SK-N-SH (cell line): ENCODE measurements around the gene FAM83E. TPM values are rescaled to one million over a fixed set of nuclear protein-coding genes. Genes with fewer than 3 reads are reported as not detected.

Experiments used
- CTCF ChIA-PET: fragments of 300-600, 350-600 bp; formaldehyde crosslinking; extraction: SDS; loops from one replicate; lab custom pipeline; 2021; lab: Yijun Ruan, JAX
- POLR2A ChIA-PET: fragments of 350-600 bp; sonication (Branson Sonifier 250); formaldehyde crosslinking; extraction: SDS; loops from one replicate; lab custom pipeline; 2020; ENCODE audit warnings: antibody characterized with exemption, inconsistent platforms; lab: Yijun Ruan, JAX
- DNase-seq: peaks from one replicate; pipeline ENCODE4 v3.0.0; 2012
- H2AFZ ChIP-seq: fragments of 200-600 bp; sonication (generic); 2 replicates; pipeline ENCODE4 v1.8.1; 2016; ENCODE audit warnings: antibody characterized with exemption, mild to moderate bottlenecking, low read depth
- H3F3A ChIP-seq: fragments of 200-600 bp; sonication (generic); replicated peaks from 2 replicates; pipeline ENCODE3; 2016; ENCODE audit warnings: antibody characterized with exemption, mild to moderate bottlenecking; ENCODE audit not compliant: insufficient read depth
- H3K27ac ChIP-seq, 2 experiments: fragments of 200-500 bp in 1 of 2; fragments of 200-600 bp in 1 of 2; sonication (Bioruptor generic) in 1 of 2; sonication (generic), shearing (Covaris generic) in 1 of 2; 2 replicates each; pipeline versions ENCODE4 v1.5.1 to v1.6.1; 2014 to 2016; ENCODE audit warnings: low read depth in 2 of 2, inconsistent platforms in 1 of 2, low read length in 1 of 2, mild to moderate bottlenecking in 1 of 2, mixed read lengths in 1 of 2
- H3K27me3 ChIP-seq: fragments of 200-600 bp; sonication (generic), shearing (Covaris generic); 2 replicates; pipeline ENCODE4 v1.6.1; 2016; ENCODE audit warnings: mixed run types; ENCODE audit not compliant: insufficient read depth
- H3K36me3 ChIP-seq, 2 experiments: fragments of 200-500 bp in 1 of 2; fragments of 200-600 bp in 1 of 2; sonication (Bioruptor generic) in 1 of 2; sonication (generic) in 1 of 2; replicated peaks in 1 of 2; 2 replicates each; pipeline versions ENCODE3 to v1.5.1; 2014 to 2016; ENCODE audit warnings: low read length in 1 of 2, mild to moderate bottlenecking in 1 of 2; ENCODE audit not compliant: insufficient read depth in 2 of 2, control insufficient read depth in 1 of 2
- H3K4me1 ChIP-seq, 2 experiments: fragments of 200-500 bp in 1 of 2; fragments of 200-600 bp in 1 of 2; sonication (Bioruptor generic) in 1 of 2; sonication (generic), shearing (Covaris generic) in 1 of 2; 2 replicates each; pipeline versions ENCODE4 v1.5.1 to v1.6.1; 2014 to 2016; ENCODE audit warnings: low read depth in 1 of 2, low read length in 1 of 2, mixed run types in 1 of 2; ENCODE audit not compliant: insufficient read depth in 2 of 2, control insufficient read depth in 1 of 2
- H3K4me2 ChIP-seq: fragments of 200-600 bp; sonication (generic), shearing (Covaris generic); 2 replicates; pipeline ENCODE4 v1.6.1; 2017; ENCODE audit warnings: mixed run types
- H3K4me3 ChIP-seq, 2 experiments: fragments of 200-500 bp in 1 of 2; fragments of 200-600 bp in 1 of 2; sonication (Bioruptor generic) in 1 of 2; sonication (generic), shearing (Covaris generic) in 1 of 2; 2 replicates each; pipeline versions ENCODE4 v1.5.1 to v1.8.1; 2014 to 2016; ENCODE audit warnings: low read depth in 2 of 2, inconsistent platforms in 1 of 2, low read length in 1 of 2, mild to moderate bottlenecking in 1 of 2, mixed read lengths in 1 of 2, moderate library complexity in 1 of 2
- H3K79me2 ChIP-seq: fragments of 200-600 bp; sonication (generic); 2 replicates; pipeline ENCODE4 v1.8.1; 2017; ENCODE audit warnings: mild to moderate bottlenecking; ENCODE audit not compliant: insufficient read depth
- H3K9ac ChIP-seq: fragments of 200-600 bp; sonication (generic); 2 replicates; pipeline ENCODE4 v1.6.1; 2017; ENCODE audit warnings: mixed run types
- H3K9me2 ChIP-seq: fragments of 200-600 bp; sonication (generic); 2 replicates; pipeline ENCODE4 v1.6.1; 2017; ENCODE audit warnings: mixed run types
- H3K9me3 ChIP-seq: fragments of 200-600 bp; sonication (generic); 2 replicates; pipeline ENCODE4 v1.6.1; 2017; ENCODE audit warnings: mixed run types, mild to moderate bottlenecking, moderate library complexity
- H4K20me1 ChIP-seq: fragments of 200-600 bp; sonication (generic); 2 replicates; pipeline ENCODE4 v1.6.1; 2017; ENCODE audit warnings: mild to moderate bottlenecking, mixed run types; ENCODE audit not compliant: insufficient read depth
- CHD2 ChIP-seq: fragments of 150-350 bp; IDR thresholded peaks from 2 replicates; pipeline ENCODE4 v1.6.1; 2018; ENCODE audit warnings: low read length; ENCODE audit not compliant: partially characterized antibody
- FOXJ3 ChIP-seq: sonication (generic); formaldehyde crosslinking; IDR thresholded peaks from 2 replicates; pipeline ENCODE4 v1.5.1; 2020; ENCODE audit warnings: mild to moderate bottlenecking, missing genetic modification reagents
- FOXM1 ChIP-seq: IDR thresholded peaks from 2 replicates; pipeline ENCODE4 v1.4.0; 2012; ENCODE audit warnings: low read depth, mild to moderate bottlenecking
- MXI1 ChIP-seq: IDR thresholded peaks from 2 replicates; pipeline ENCODE4 v1.6.1; 2012; ENCODE audit warnings: mild to moderate bottlenecking, low read depth, low read length, improper control_type of control experiment
- NRF1 ChIP-seq: IDR thresholded peaks from 2 replicates; pipeline ENCODE4 v1.6.1; 2012; ENCODE audit warnings: low read depth, mild to moderate bottlenecking, low read length
- PBX3 ChIP-seq: IDR thresholded peaks from 2 replicates; pipeline ENCODE4; 2012
- POLR2AphosphoS5 ChIP-seq: IDR thresholded peaks from 2 replicates; pipeline ENCODE4 v1.6.1; 2012; ENCODE audit warnings: low read depth, low read length
- RAD21 ChIP-seq: IDR thresholded peaks from 2 replicates; pipeline ENCODE4 v1.6.1; 2012; ENCODE audit warnings: mild to moderate bottlenecking, low read length
- RXRA ChIP-seq: IDR thresholded peaks from 2 replicates; pipeline ENCODE4 v1.4.0; 2012; ENCODE audit warnings: low read depth, mild to moderate bottlenecking, borderline replicate concordance
- SMC3 ChIP-seq: IDR thresholded peaks from 2 replicates; pipeline ENCODE4 v1.6.1; 2012; ENCODE audit warnings: low read depth, low read length, improper control_type of control experiment
- TEAD4 ChIP-seq: IDR thresholded peaks from 2 replicates; pipeline ENCODE4 v1.4.0; 2012; ENCODE audit warnings: mild to moderate bottlenecking, borderline replicate concordance; ENCODE audit not compliant: insufficient read depth
- YY1 ChIP-seq: IDR thresholded peaks from 2 replicates; pipeline ENCODE4 v1.4.0; 2012; ENCODE audit warnings: low read depth, mild to moderate bottlenecking
- WGBS: methylation state at CpG from one replicate; pipeline ENCODE4 v1.1.6; 2017; ENCODE audit warnings: low lambda C conversion rate; 5-methylcytosine and 5-hydroxymethylcytosine counted together
- polyA plus RNA-seq, 3 experiments: library from polyadenylated mRNA; depleted of rRNA; stranded (reverse); fragments of >200 nt; gene quantifications; 2 replicates each; pipeline ENCODE4 v1.2.3, GENCODE V29; 2012
- TF ChIP-seq, protein P1 (sequence below): IDR thresholded peaks from 2 replicates; pipeline ENCODE4 v1.4.0; 2012; ENCODE audit warnings: low read depth, borderline replicate concordance
- TF ChIP-seq, protein P2 (sequence below): IDR thresholded peaks from 2 replicates; pipeline ENCODE4 v1.6.1; 2012; ENCODE audit warnings: mild to moderate bottlenecking, low read depth, low read length, moderate library complexity

FAM83E gene
- polyA plus RNA-seq, 1 of the 3 experiments (the other 2 are of a cell fraction): 0.44 TPM

GRCh38 chr19:48595171-48595570, 19.7 kb downstream of the FAM83E start:
- no peaks in the 10 kb centered on the region for H3K9me3 ChIP-seq
- H2AFZ ChIP-seq: no peak overlapping the region
- H3K4me1 ChIP-seq: no peaks in the 10 kb centered on the region
- WGBS: 80% methylated on average over 9 of the region's 9 CpGs
- no peak for DNase-seq
- no peaks in the 10 kb centered on the region for H3K36me3 ChIP-seq
- ChIA-PET POLR2A (interaction anchor here (0.5 to 1.2 kb wide), 2 partner anchors 19 to 22 kb away, joined by 3 to 4 read pairs; no protein-coding TSS in a partner anchor), CTCF (interaction anchor here (0.6 to 3.5 kb wide), 4 partner anchors 11 to 274 kb away, joined by 3 to 22 read pairs (median 7); no protein-coding TSS in a partner anchor)
- H3K4me3 ChIP-seq: no peak overlapping the region
- no peak overlapping the region for H3K9ac ChIP-seq
- H3K9me2 ChIP-seq: no peaks in the 10 kb centered on the region
- H3K79me2 ChIP-seq: no peaks in the 10 kb centered on the region
- TF ChIP-seq RAD21: no peak
- no peak for TF ChIP-seq MXI1
- TF ChIP-seq CHD2: no peak
- no peak for TF ChIP-seq SMC3
- no peak for TF ChIP-seq YY1
- TF ChIP-seq, protein P1, sequence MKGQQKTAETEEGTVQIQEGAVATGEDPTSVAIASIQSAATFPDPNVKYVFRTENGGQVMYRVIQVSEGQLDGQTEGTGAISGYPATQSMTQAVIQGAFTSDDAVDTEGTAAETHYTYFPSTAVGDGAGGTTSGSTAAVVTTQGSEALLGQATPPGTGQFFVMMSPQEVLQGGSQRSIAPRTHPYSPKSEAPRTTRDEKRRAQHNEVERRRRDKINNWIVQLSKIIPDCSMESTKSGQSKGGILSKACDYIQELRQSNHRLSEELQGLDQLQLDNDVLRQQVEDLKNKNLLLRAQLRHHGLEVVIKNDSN: no peak
- TF ChIP-seq TEAD4: no peak
- no peak for TF ChIP-seq FOXM1
- TF ChIP-seq, protein P2, sequence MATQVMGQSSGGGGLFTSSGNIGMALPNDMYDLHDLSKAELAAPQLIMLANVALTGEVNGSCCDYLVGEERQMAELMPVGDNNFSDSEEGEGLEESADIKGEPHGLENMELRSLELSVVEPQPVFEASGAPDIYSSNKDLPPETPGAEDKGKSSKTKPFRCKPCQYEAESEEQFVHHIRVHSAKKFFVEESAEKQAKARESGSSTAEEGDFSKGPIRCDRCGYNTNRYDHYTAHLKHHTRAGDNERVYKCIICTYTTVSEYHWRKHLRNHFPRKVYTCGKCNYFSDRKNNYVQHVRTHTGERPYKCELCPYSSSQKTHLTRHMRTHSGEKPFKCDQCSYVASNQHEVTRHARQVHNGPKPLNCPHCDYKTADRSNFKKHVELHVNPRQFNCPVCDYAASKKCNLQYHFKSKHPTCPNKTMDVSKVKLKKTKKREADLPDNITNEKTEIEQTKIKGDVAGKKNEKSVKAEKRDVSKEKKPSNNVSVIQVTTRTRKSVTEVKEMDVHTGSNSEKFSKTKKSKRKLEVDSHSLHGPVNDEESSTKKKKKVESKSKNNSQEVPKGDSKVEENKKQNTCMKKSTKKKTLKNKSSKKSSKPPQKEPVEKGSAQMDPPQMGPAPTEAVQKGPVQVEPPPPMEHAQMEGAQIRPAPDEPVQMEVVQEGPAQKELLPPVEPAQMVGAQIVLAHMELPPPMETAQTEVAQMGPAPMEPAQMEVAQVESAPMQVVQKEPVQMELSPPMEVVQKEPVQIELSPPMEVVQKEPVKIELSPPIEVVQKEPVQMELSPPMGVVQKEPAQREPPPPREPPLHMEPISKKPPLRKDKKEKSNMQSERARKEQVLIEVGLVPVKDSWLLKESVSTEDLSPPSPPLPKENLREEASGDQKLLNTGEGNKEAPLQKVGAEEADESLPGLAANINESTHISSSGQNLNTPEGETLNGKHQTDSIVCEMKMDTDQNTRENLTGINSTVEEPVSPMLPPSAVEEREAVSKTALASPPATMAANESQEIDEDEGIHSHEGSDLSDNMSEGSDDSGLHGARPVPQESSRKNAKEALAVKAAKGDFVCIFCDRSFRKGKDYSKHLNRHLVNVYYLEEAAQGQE: no peak
- TF ChIP-seq NRF1: no peak
- no peak for TF ChIP-seq POLR2AphosphoS5
- TF ChIP-seq FOXJ3 (CRISPR knock-in tag): no peak
- no peak for TF ChIP-seq RXRA
- no peak for TF ChIP-seq PBX3
- no peaks in the 10 kb centered on the region; the same call in 1 of the 2 replicates for H3K27me3 ChIP-seq
- H3K27ac ChIP-seq: no peak overlapping the region
- no peaks in the 10 kb centered on the region for H4K20me1 ChIP-seq
- H3F3A ChIP-seq: no peaks in the 10 kb centered on the region
- no peak overlapping the region for H3K4me2 ChIP-seq
